ENCODE data around the gene SLC22A5. TPM values are rescaled to one million over a fixed set of nuclear protein-coding genes. Genes with fewer than 3 reads are reported as not detected.

The SLC22A5 gene
- total and polyA plus RNA-seq, 10 of the 15 experiments (the other 5 are each of a cell fraction or from before 2014, with no cell fraction given) = 1.1 to 4.4 (median 2.3) TPM

GRCh38 chr5:132353486-132353995, 16.0 kb upstream of the SLC22A5 start:
- H3K4me3 ChIP-seq = no peak overlapping the region
- H3K4me2 ChIP-seq (ENCODE audit: control insufficient read depth, insufficient read depth) = no peak overlapping the region
- H3K79me2 ChIP-seq (ENCODE audit: control insufficient read depth, insufficient read depth, low read length) = no peaks in the 10 kb centered on the region
- no peaks in the 10 kb centered on the region for H3K36me3 ChIP-seq (ENCODE audit: control insufficient read depth in 2 of 2, insufficient read depth in 2 of 2, low read length in 1 of 2)
- POLR2A ChIA-PET = no interaction called here
- H2AFZ ChIP-seq (ENCODE audit: control insufficient read depth, low read depth, low read length) = no peak overlapping the region
- no peak overlapping the region for H3K27ac ChIP-seq (ENCODE audit: control insufficient read depth, insufficient read depth)
- no peaks in the 10 kb centered on the region for H4K20me1 ChIP-seq (ENCODE audit: control insufficient read depth, insufficient read depth)
- no TSS peak for BruUV-seq (replicated peaks)
- TF ChIP-seq, protein P1, sequence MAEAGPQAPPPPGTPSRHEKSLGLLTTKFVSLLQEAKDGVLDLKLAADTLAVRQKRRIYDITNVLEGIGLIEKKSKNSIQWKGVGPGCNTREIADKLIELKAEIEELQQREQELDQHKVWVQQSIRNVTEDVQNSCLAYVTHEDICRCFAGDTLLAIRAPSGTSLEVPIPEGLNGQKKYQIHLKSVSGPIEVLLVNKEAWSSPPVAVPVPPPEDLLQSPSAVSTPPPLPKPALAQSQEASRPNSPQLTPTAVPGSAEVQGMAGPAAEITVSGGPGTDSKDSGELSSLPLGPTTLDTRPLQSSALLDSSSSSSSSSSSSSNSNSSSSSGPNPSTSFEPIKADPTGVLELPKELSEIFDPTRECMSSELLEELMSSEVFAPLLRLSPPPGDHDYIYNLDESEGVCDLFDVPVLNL (IDR thresholded peaks at IDR 0.05; ENCODE audit: low read depth, low read length) = no peak
- TF ChIP-seq MYC (IDR thresholded peaks at IDR 0.05; ENCODE audit: insufficient read depth, insufficient read length, insufficient replicate concordance, low read length, severe bottlenecking) (no peak), KLF5 (IDR thresholded peaks at IDR 0.05; ENCODE audit: partially characterized antibody) (no peak), CEBPB (IDR thresholded peaks at IDR 0.05; ENCODE audit: borderline replicate concordance in 1 of 2, low read depth in 2 of 2, low read length in 2 of 2) (no peak), SUZ12 (IDR thresholded peaks at IDR 0.05; ENCODE audit: unreplicated experiment) (no peak), GABPA (IDR thresholded peaks at IDR 0.05; ENCODE audit: low read depth) (no peak), TCF7 (IDR thresholded peaks at IDR 0.05; ENCODE audit: borderline replicate concordance) (no peak), DPF2 (IDR thresholded peaks at IDR 0.05) (no peak), ZZZ3 (IDR thresholded peaks at IDR 0.05; ENCODE audit: control insufficient read depth, insufficient read length, low read depth) (no peak), SRF (IDR thresholded peaks at IDR 0.05; ENCODE audit: low read depth in 2 of 2, low read length in 2 of 2) (no peak)
- TF ChIP-seq, protein P2, sequence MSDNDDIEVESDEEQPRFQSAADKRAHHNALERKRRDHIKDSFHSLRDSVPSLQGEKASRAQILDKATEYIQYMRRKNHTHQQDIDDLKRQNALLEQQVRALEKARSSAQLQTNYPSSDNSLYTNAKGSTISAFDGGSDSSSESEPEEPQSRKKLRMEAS (IDR thresholded peaks at IDR 0.05; ENCODE audit: low read depth, low read length) = no peak
- H3K27me3 ChIP-seq (replicated peaks in 1 of 2; ENCODE audit: control insufficient read depth in 2 of 2, insufficient read depth in 2 of 2, low read length in 1 of 2) = no peaks in the 10 kb centered on the region; a peak in 1 of 4 replicates
- no peak for DNase-seq (ENCODE audit: low read depth, low spot score)
- intact Hi-C loops (cut with micrococcal nuclease; ENCODE audit: unreplicated experiment) = no loop called here
- WGBS (ENCODE audit: insufficient coverage, insufficient replicate concordance, low lambda C conversion rate, missing lambda C conversion rate) = 96% methylated on average over 1 of the region's 1 CpG
- in situ Hi-C loops (cut with MboI) = no loop called here
- RAD21 ChIA-PET (ENCODE audit: unreplicated experiment) = interaction anchor here (1.3 kb wide), 1 partner anchor 50 kb away, joined by 3 read pairs; no protein-coding TSS in a partner anchor
- H3K9me3 ChIP-seq (replicated peaks; ENCODE audit: control insufficient read depth, insufficient read depth, low read length) = no peaks in the 10 kb centered on the region; the same call in 2 of the 3 replicates
- ATAC-seq = no peak
- H3K9ac ChIP-seq (ENCODE audit: control insufficient read depth, insufficient read depth, low read length) = no peak overlapping the region
- FAIRE-seq = no peak
- peaks cover 11% of the 10 kb centered on the region for H3K4me1 ChIP-seq (ENCODE audit: control insufficient read depth, insufficient read depth, low read length)
- SMC1A ChIA-PET (ENCODE audit: uncharacterized antibody, unreplicated experiment) = interaction anchor here (1.1 to 2.7 kb wide), 3 partner anchors 14 to 27 kb away, joined by 3 to 15 read pairs (median 6); no protein-coding TSS in a partner anchor
- CTCF ChIA-PET = interaction anchor here (0.9 to 1.4 kb wide), 4 partner anchors 33 to 116 kb away, joined by 3 to 4 read pairs (median 4); no protein-coding TSS in a partner anchor

Data from GM12878 (cell line).